Activated T-cell treated with anti-CD3 and anti-CD28 coated beads, Interleukin-2, amount 50 U/mL, for 24 hours (primary cell): ENCODE results near the gene RHOA.
"Not testable (repeated sequence)": the region's sequence is repeated elsewhere in the genome, so short reads cannot be mapped to it uniquely, and the experiment has no call there.

Source experiments
- DNase-seq: peaks from one replicate; pipeline ENCODE4 v3.0.0-alpha.2; 2020
- H3K27ac Mint-ChIP-seq: 2 replicates; pipeline ENCODE4 v1.8.0; 2020; ENCODE audit warnings: mild to moderate bottlenecking, mixed read lengths
- H3K27me3 Mint-ChIP-seq: 2 replicates; pipeline ENCODE4 v1.8.0; 2020; ENCODE audit warnings: mixed read lengths
- H3K36me3 Mint-ChIP-seq: 2 replicates; pipeline ENCODE4 v1.8.0; 2020; ENCODE audit warnings: low read depth, mixed read lengths
- H3K4me1 Mint-ChIP-seq: 2 replicates; pipeline ENCODE4 v1.8.0; 2020; ENCODE audit warnings: low read depth, mixed read lengths
- H3K4me3 Mint-ChIP-seq: 2 replicates; pipeline ENCODE4 v1.8.0; 2020; ENCODE audit warnings: mild to moderate bottlenecking, moderate library complexity, mixed read lengths
- H3K9me3 Mint-ChIP-seq: 2 replicates; pipeline ENCODE4 v1.8.0; 2020; ENCODE audit warnings: mixed read lengths

Gene RHOA

DNA sequence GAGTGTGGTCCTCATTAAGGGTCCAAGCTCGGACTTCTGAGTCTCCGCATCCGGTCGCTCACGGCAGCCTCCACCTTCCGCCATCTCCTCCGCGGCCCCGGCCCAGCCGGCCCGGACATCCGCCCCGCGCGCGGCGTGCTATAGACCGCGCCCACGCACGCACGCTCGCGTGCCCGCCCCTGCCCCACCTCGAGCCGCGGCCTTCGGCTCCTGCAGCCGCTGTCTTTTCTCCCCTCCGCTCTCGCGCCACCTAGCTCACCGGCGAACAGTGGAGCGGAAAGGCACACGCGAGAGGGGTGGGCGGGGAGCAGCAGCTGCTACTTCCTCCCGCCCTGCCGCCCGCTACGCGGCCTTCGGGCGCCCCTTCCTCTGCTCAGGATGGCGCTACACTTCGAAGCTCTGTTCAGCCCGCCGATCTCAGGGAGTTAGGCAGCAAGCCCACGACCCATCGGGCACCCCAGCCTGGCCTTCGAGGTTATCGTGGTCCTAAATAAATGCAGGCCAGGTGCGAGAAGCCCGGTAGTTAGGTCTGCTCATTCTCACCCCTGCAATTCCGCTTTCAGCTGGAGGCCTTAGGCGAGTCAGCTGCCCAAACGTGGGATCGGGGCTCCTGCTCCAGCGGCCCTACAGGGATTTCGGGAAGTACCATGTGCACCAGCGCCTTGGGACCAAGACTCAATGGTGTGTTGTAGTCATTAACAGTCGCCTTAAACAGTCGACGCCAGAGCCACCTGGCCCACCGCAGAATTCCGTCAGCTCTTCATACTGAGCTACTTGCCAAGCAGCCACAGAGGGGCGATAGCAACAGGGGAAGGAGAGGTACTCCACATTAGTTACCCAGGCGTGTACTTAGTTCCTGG is 71.6 kb downstream of the RHOA start, which contains the start of gene USP4:
USP4 (minus strand) TSS at position 113 of the 860 bp plus-strand sequence; CDS start at position 84, 29 bp downstream.
- Mint-ChIP-seq H3K27ac (peak within 1 kb of the TSS; percentile 92), H3K4me1 (peaks cover 49% of the 10 kb centered on the region), H3K36me3 (peaks cover 34% of the 10 kb centered on the region), H3K4me3 (peak within 1 kb of the TSS; percentile 97), H3K27me3 (no peaks in the 10 kb centered on the region), H3K9me3 (no peaks in the 10 kb centered on the region)
- peak; percentile 94 for DNase-seq

GRCh38 chr3:49339581-49339940 is 72.2 kb downstream of the RHOA start:
- H3K36me3 Mint-ChIP-seq: peaks cover 40% of the 10 kb centered on the region
- DNase-seq: no peak
- no peaks in the 10 kb centered on the region for H3K9me3 Mint-ChIP-seq
- H3K4me1 Mint-ChIP-seq: peaks cover 50% of the 10 kb centered on the region
- peak overlapping the region; percentile 92 for H3K27ac Mint-ChIP-seq
- H3K4me3 Mint-ChIP-seq: peak overlapping the region; percentile 97
- H3K27me3 Mint-ChIP-seq: no peaks in the 10 kb centered on the region

DNA sequence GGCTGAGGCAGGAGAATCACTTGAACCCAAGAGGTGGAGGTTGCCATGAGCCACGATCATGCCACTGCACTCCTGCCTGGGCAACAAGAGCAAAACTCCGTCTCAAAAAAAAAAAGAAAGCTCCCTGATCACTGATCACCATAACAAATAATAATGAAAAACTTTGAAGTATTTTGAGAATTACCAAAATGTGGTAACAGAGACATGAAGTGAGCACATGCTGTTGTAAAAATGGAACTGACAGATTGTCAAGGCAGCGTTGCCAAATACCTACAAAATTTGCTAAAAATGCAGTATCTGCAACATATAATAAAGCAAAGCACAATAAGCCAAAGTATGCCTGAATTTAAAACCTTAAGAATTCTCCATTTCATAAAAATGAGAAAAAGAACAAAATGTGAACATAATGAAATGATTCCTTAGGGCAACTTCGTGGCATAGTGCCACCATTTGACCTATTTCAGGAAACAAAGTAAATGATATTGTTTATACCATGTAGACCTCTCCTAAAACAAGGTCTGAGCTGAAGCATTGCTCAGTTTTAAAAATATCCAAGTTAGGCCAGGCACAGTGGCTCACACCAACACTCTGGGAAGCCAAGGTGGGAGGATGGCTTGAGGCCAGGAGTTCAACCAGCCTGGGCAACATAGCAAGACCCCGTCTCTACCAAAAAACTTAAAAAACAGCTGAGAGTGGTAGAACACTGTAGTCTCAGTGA is 77.7 kb downstream of the RHOA start:
- peaks cover 45% of the 10 kb centered on the region for H3K4me1 Mint-ChIP-seq
- DNase-seq: no peak
- H3K27me3 Mint-ChIP-seq: no peaks in the 10 kb centered on the region
- peak overlapping the region; percentile 88 for H3K27ac Mint-ChIP-seq
- no peaks in the 10 kb centered on the region for H3K9me3 Mint-ChIP-seq
- H3K4me3 Mint-ChIP-seq: no peak overlapping the region
- peaks cover 84% of the 10 kb centered on the region for H3K36me3 Mint-ChIP-seq

- H3K4me3 Mint-ChIP-seq: no peak overlapping the region
- H3K4me1 Mint-ChIP-seq: peaks cover 41% of the 10 kb centered on the region
- peaks cover 81% of the 10 kb centered on the region for H3K36me3 Mint-ChIP-seq
- H3K9me3 Mint-ChIP-seq: no peaks in the 10 kb centered on the region
- peak overlapping the region; percentile 88 for H3K27ac Mint-ChIP-seq
- H3K27me3 Mint-ChIP-seq: no peaks in the 10 kb centered on the region
- no peak for DNase-seq
Observed at GRCh38 chr3:49333091-49333490, 78.7 kb downstream of the RHOA start.

DNA sequence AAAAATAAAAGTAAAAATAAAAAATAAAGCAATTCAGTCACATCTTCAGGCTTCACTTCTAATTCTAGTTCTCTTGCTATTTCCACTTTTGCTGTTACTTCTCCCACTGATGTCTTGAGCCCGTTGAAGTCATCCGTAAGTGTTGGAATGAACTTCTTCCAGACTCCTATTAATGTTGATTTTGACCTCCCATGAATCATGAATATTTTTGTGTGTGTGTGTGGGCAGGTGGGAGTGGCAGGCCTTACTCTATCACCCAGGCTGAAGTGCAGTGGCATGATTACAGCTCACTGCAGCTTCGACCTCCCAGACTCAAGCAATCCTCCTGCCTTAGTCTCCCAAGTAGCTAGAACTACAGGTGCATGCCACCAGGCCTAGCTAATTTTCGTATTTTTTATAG is 82.6 kb downstream of the RHOA start:
- H3K36me3 Mint-ChIP-seq: peaks cover 93% of the 10 kb centered on the region
- no peak for DNase-seq
- peak overlapping the region; percentile 22 for H3K27ac Mint-ChIP-seq
- H3K27me3 Mint-ChIP-seq: no peaks in the 10 kb centered on the region
- H3K4me1 Mint-ChIP-seq: peaks cover 23% of the 10 kb centered on the region
- H3K9me3 Mint-ChIP-seq: no peaks in the 10 kb centered on the region
- no peak overlapping the region for H3K4me3 Mint-ChIP-seq

DNA sequence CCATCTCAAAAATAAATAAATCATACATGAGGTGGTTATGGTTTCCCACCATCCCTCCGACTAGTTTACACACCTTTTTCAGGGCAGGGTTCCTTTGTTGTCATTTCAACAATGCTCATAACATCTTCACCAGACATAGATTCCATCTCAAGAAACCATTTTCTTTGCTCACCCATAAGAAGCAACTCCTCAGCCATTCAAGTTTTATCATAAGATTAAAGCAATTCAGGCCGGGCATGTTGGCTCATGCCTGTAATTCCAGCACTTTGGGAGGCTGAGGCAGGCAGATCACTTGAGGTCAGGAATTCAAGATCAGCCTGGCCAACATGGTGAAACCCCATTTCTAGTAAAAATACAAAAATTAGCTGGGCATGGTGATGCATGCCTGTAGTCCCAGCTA is 83.4 kb downstream of the RHOA start:
- not testable (repeated sequence) for DNase-seq, H3K27ac Mint-ChIP-seq, H3K4me3 Mint-ChIP-seq, H3K9me3 Mint-ChIP-seq, H3K27me3 Mint-ChIP-seq
- H3K4me1 Mint-ChIP-seq: peaks cover 18% of the 10 kb centered on the region
- peaks cover 93% of the 10 kb centered on the region for H3K36me3 Mint-ChIP-seq

DNA sequence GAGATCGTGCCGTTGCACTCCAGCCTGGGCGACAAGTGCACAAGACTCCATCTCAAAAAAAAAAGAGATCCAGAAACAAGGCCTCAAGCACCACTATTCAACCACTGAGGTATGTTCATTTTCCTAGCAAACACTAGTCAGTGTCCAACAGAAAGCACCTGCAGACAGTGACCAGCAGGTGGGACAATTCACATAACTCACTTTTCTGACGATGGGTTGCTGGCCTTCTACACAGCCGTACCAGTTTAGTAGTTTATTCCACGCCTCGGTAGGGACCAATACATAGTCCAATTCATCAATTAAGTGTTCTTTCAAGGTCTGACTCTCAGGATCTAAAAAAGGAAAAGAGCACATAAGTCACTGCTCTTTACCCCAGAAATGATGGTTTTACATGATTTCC is 84.3 kb downstream of the RHOA start:
- DNase-seq: no peak
- no peak overlapping the region for H3K4me3 Mint-ChIP-seq
- peaks cover 12% of the 10 kb centered on the region for H3K4me1 Mint-ChIP-seq
- peaks cover 92% of the 10 kb centered on the region for H3K36me3 Mint-ChIP-seq
- no peaks in the 10 kb centered on the region for H3K9me3 Mint-ChIP-seq
- H3K27ac Mint-ChIP-seq: no peak overlapping the region
- H3K27me3 Mint-ChIP-seq: no peaks in the 10 kb centered on the region

GRCh38 chr3:49324768-49325167 is 87.0 kb downstream of the RHOA start:
- no peak overlapping the region for H3K27ac Mint-ChIP-seq
- no peaks in the 10 kb centered on the region for H3K27me3 Mint-ChIP-seq
- H3K36me3 Mint-ChIP-seq: peaks cover 94% of the 10 kb centered on the region

DNA sequence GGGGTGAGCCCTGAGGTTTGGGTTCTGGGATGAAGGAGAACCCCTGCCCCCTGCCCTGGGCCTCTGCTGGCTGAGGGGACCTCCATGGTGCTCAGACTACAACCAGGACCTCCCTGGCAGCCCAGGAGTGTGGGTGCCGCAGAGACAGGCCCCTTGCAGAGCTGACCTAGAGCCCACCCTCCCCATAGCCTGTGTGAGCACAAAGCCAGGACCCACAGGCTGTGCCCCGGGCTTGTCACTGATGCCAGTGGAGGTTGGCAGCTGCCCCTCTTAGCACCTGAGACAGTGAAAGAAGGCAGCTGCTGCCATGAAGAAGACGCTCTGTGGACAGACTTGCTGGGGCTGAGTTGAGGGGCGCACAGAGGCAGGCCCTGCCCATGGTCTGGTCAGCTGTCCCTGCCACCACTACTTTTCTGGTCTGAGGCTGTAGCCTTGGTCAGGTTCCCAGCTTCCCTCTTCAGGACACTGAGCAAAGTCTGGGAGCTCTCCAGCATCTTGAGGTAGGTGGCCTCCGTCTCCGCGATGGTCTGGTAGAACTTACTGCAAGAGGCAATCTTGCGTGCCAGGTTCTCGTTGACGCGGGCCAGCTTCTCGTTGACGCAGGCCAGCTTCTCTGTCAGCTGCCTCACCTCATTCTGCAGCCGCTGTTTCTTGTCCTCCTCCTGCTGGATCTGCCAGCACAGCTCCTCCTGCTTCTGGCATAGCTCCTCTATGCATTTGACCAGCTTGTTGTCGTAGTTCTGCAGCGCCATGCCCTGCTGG is 94.9 kb downstream of the RHOA start:
- Mint-ChIP-seq H3K4me1 (peaks cover 9% of the 10 kb centered on the region), H3K9me3 (no peaks in the 10 kb centered on the region), H3K27me3 (no peaks in the 10 kb centered on the region), H3K4me3 (no peak overlapping the region), H3K36me3 (peaks cover 91% of the 10 kb centered on the region), H3K27ac (no peak overlapping the region)
- DNase-seq: no peak

More at GRCh38 chr3:49324768-49325167, 87.0 kb downstream of the RHOA start:
- Mint-ChIP-seq H3K9me3 (no peaks in the 10 kb centered on the region), H3K4me1 (peaks cover 8% of the 10 kb centered on the region), H3K4me3 (no peak overlapping the region)
- no peak for DNase-seq

- Mint-ChIP-seq H3K27me3 (no peaks in the 10 kb centered on the region), H3K4me3 (no peak overlapping the region), H3K4me1 (peaks cover 13% of the 10 kb centered on the region), H3K27ac (peak overlapping the region; percentile 28), H3K36me3 (peaks cover 88% of the 10 kb centered on the region), H3K9me3 (no peaks in the 10 kb centered on the region)
- DNase-seq: no peak
Observed at GRCh38 chr3:49313896-49314688, 97.7 kb downstream of the RHOA start.

- DNase-seq: no peak
- peaks cover 13% of the 10 kb centered on the region for H3K4me1 Mint-ChIP-seq
- peak overlapping the region; percentile 68 for H3K27ac Mint-ChIP-seq
- H3K9me3 Mint-ChIP-seq: no peaks in the 10 kb centered on the region
- no peaks in the 10 kb centered on the region for H3K27me3 Mint-ChIP-seq
- no peak overlapping the region for H3K4me3 Mint-ChIP-seq
- H3K36me3 Mint-ChIP-seq: peaks cover 84% of the 10 kb centered on the region
Observed at GRCh38 chr3:49311283-49311682, 100.5 kb downstream of the RHOA start.

DNA sequence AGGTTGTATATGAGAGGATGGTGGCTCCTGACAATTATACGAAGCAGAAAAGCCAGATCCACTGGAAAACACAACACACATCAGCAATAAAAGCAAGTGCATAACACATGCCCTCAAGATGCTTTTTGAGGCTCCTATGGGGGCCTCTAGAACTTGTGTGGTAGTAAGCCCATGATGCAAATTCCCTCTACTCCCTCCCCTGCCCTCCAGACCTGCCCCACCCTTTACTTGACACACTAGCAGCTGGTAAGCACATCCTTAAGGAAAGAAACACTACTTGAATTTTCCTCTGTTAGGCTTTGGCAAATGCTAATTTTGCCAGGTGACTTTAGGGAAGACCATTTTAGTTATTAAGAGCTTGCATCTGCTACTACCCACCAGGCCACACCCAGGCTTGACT is 101.1 kb downstream of the RHOA start:
- no peak for DNase-seq
- peak overlapping the region; percentile 68 for H3K27ac Mint-ChIP-seq
- peaks cover 85% of the 10 kb centered on the region for H3K36me3 Mint-ChIP-seq
- no peaks in the 10 kb centered on the region for H3K27me3 Mint-ChIP-seq
- H3K4me1 Mint-ChIP-seq: peaks cover 13% of the 10 kb centered on the region
- no peaks in the 10 kb centered on the region for H3K9me3 Mint-ChIP-seq
- H3K4me3 Mint-ChIP-seq: no peak overlapping the region
